Caco-2 (cell line): ENCODE measurements around the gene HTR3E. TPM values are rescaled to one million over a fixed set of nuclear protein-coding genes. Genes with fewer than 3 reads are reported as not detected.

ENCODE experiments used
- BruUV-seq: library from RNA; stranded (reverse); fragments of 400-500 nt; replicated peaks from 2 replicates; lab custom pipeline; 2021; lab: Mats Ljungman, UMichigan
- CTCF ChIA-PET: fragments of 300-600 bp; sonication (Branson Sonifier 250); formaldehyde crosslinking; loops from one replicate; lab custom pipeline; 2022; ENCODE audit warnings: antibody characterized with exemption; lab: Charles Lee
- POLR2A ChIA-PET: fragments of 300-600 bp; sonication (Branson Sonifier 250); formaldehyde crosslinking; loops from one replicate; lab custom pipeline; 2022; ENCODE audit warnings: antibody characterized with exemption; lab: Charles Lee
- DNase-seq, 2 experiments: peaks; one replicate each; pipeline versions ENCODE4 v3.0.0 to v3.0.0-alpha.2; 2020 to 2022
- H3K27me3 ChIP-seq: replicated peaks from 2 replicates; pipeline ENCODE4 v1.6.0; 2011; ENCODE audit warnings: low read length; ENCODE audit not compliant: control insufficient read depth, insufficient read depth
- H3K36me3 ChIP-seq: 2 replicates; pipeline ENCODE4 v1.5.1; 2011; ENCODE audit warnings: low read length; ENCODE audit not compliant: control insufficient read depth, insufficient read depth
- H3K4me1 ChIP-seq: fragments of 250-450 bp; sonication (Bioruptor Pico); 2 replicates; pipeline ENCODE4 v1.5.1; 2020; ENCODE audit warnings: mild to moderate bottlenecking
- H3K4me3 ChIP-seq: 2 replicates; pipeline ENCODE4 v1.5.1; 2011; ENCODE audit warnings: low read depth, mild to moderate bottlenecking, control low read depth, low read length
- H3K9me3 ChIP-seq: fragments of 250-450 bp; sonication (Bioruptor Pico); 2 replicates; pipeline ENCODE4 v1.5.1; 2020; ENCODE audit warnings: mild to moderate bottlenecking, moderate library complexity
- H3K27ac Mint-ChIP-seq: one replicate; pipeline ENCODE4 v1.8.0; 2022; ENCODE audit warnings: mixed read lengths; ENCODE audit not compliant: unreplicated experiment
- H3K27me3 Mint-ChIP-seq: one replicate; pipeline ENCODE4 v1.8.0; 2022; ENCODE audit warnings: mixed read lengths; ENCODE audit not compliant: insufficient read depth, unreplicated experiment
- H3K36me3 Mint-ChIP-seq: one replicate; pipeline ENCODE4 v1.8.0; 2022; ENCODE audit warnings: mild to moderate bottlenecking, mixed read lengths; ENCODE audit not compliant: insufficient read depth, unreplicated experiment
- H3K4me1 Mint-ChIP-seq: one replicate; pipeline ENCODE4 v1.8.0; 2022; ENCODE audit warnings: low read depth, mixed read lengths; ENCODE audit not compliant: unreplicated experiment
- H3K4me3 Mint-ChIP-seq: one replicate; pipeline ENCODE4 v1.8.0; 2022; ENCODE audit warnings: mild to moderate bottlenecking, moderate library complexity, mixed read lengths; ENCODE audit not compliant: unreplicated experiment
- H3K9me3 Mint-ChIP-seq: one replicate; pipeline ENCODE4 v1.8.0; 2022; ENCODE audit warnings: mixed read lengths; ENCODE audit not compliant: unreplicated experiment
- CTCF ChIP-seq, 2 experiments: fragments of 200-600 bp in 1 of 2; IDR thresholded peaks; 1 replicate in 1 of 2; 2 replicates in 1 of 2; pipeline versions ENCODE4 v1.5.1 to v1.8.0; 2011 to 2022; ENCODE audit warnings: antibody characterized with exemption in 1 of 2, control low read depth in 1 of 2, inconsistent platforms in 1 of 2, low read depth in 1 of 2, low read length in 1 of 2, mild to moderate bottlenecking in 1 of 2, moderate library complexity in 1 of 2; ENCODE audit not compliant: insufficient read depth in 1 of 2, severe bottlenecking in 1 of 2, unreplicated experiment in 1 of 2
- intact Hi-C: fragments of 100-400 bp; cut with micrococcal nuclease; formaldehyde crosslinking; loops from one replicate; pipeline ENCODE4 v1.10.0; 2022; ENCODE audit not compliant: unreplicated experiment
- total RNA-seq: library from RNA; stranded (reverse); gene quantifications from 2 replicates; pipeline ENCODE4 v1.2.3, GENCODE V29; 2022

Gene HTR3E
- total RNA-seq, 1 experiment from 2014 or later, result not detected

GRCh38 chr3:184140436-184140835 is 43.6 kb downstream of the HTR3E start:
- POLR2A ChIA-PET, result no interaction called here
- no TSS peak for BruUV-seq
- peaks cover 9% of the 10 kb centered on the region; the same call in 1 of the 2 replicates for H3K4me1 ChIP-seq
- no peaks in the 10 kb centered on the region for H3K9me3 ChIP-seq
- no peak for TF ChIP-seq CTCF (IDR thresholded peaks at IDR 0.05; ENCODE audit: insufficient read depth in 1 of 2, low read depth in 1 of 2, low read length in 1 of 2, severe bottlenecking in 1 of 2, unreplicated experiment in 1 of 2)
- Mint-ChIP-seq H3K9me3 (no peaks in the 10 kb centered on the region), H3K27ac (no peak overlapping the region), H3K36me3 (peaks cover 26% of the 10 kb centered on the region), H3K27me3 (no peaks in the 10 kb centered on the region), H3K4me1 (peaks cover 7% of the 10 kb centered on the region), H3K4me3 (no peak overlapping the region)
- H3K27me3 ChIP-seq, result no peaks in the 10 kb centered on the region
- peaks cover 6% of the 10 kb centered on the region for H3K36me3 ChIP-seq
- intact Hi-C loops, result no loop called here
- CTCF ChIA-PET, result no interaction called here
- H3K4me3 ChIP-seq, result no peak overlapping the region
- DNase-seq, result no peak

DNA sequence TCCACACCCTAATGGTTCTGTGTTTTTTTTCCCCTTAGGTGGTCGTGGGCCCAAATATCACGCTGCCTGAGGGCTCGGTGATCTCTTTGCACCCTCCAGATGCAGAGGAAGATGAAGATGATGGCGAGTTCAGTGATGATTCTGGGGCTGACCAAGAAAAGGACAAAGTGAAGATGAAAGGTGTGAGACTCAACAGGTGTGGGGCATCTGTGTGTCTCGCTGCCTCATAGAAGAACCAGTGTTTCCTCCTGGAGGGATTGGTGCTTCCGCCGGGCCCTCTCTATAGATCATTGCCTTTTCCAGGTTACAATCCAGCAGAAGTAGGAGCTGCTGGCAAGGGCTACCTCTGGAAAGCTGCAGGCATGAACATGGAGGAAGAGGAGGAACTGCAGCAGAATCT is 45.3 kb downstream of the HTR3E start:
- intact Hi-C loops, result no loop called here
- Histone ChIP-seq H3K36me3 (peaks cover 6% of the 10 kb centered on the region), H3K27me3 (no peaks in the 10 kb centered on the region), H3K4me3 (no peak overlapping the region), H3K4me1 (no peaks in the 10 kb centered on the region), H3K9me3 (no peaks in the 10 kb centered on the region)
- DNase-seq, result no peak
- Mint-ChIP-seq H3K9me3 (no peaks in the 10 kb centered on the region), H3K27ac (no peak overlapping the region), H3K4me3 (no peak overlapping the region), H3K36me3 (peaks cover 26% of the 10 kb centered on the region), H3K4me1 (no peaks in the 10 kb centered on the region), H3K27me3 (no peaks in the 10 kb centered on the region)
- POLR2A ChIA-PET, result no interaction called here
- no TSS peak for BruUV-seq
- CTCF ChIA-PET, result no interaction called here
- no peak for TF ChIP-seq CTCF (IDR thresholded peaks at IDR 0.05; ENCODE audit: insufficient read depth in 1 of 2, low read depth in 1 of 2, low read length in 1 of 2, severe bottlenecking in 1 of 2, unreplicated experiment in 1 of 2)

- Mint-ChIP-seq H3K4me1 (no peaks in the 10 kb centered on the region), H3K36me3 (peaks cover 27% of the 10 kb centered on the region), H3K27me3 (no peaks in the 10 kb centered on the region), H3K27ac (no peak overlapping the region), H3K4me3 (no peak overlapping the region), H3K9me3 (no peaks in the 10 kb centered on the region)
- H3K4me3 ChIP-seq, result no peak overlapping the region
- H3K4me1 ChIP-seq, result no peaks in the 10 kb centered on the region
- POLR2A ChIA-PET, result no interaction called here
- no peak for DNase-seq
- CTCF ChIA-PET, result interaction anchor here (1.1 kb wide), 1 partner anchor 248 kb away, joined by 4 read pairs; no protein-coding TSS in a partner anchor
- intact Hi-C loops, result no loop called here
- no peaks in the 10 kb centered on the region for H3K27me3 ChIP-seq
- H3K36me3 ChIP-seq, result peaks cover 6% of the 10 kb centered on the region
- no peak for TF ChIP-seq CTCF (IDR thresholded peaks at IDR 0.05; ENCODE audit: insufficient read depth in 1 of 2, low read depth in 1 of 2, low read length in 1 of 2, severe bottlenecking in 1 of 2, unreplicated experiment in 1 of 2)
- BruUV-seq, result no TSS peak
- H3K9me3 ChIP-seq, result no peaks in the 10 kb centered on the region
These were observed 46.5 kb downstream of the HTR3E start for GRCh38 chr3:184143327-184143726.
